Activated naive CD8-positive, alpha-beta T cell (primary cell): ENCODE data around the gene PRR3.
A peak's percentile ranks its signal among the peaks of the same experiment; 100 is the strongest.

Source experiments
- H3K27ac Mint-ChIP-seq: one replicate; pipeline ENCODE4 v1.8.0; 2021; ENCODE audit warnings: mixed read lengths
- H3K27me3 Mint-ChIP-seq: one replicate; pipeline ENCODE4 v1.8.0; 2021; ENCODE audit warnings: mixed read lengths
- H3K36me3 Mint-ChIP-seq: one replicate; pipeline ENCODE4 v1.8.0; 2021; ENCODE audit warnings: mixed read lengths
- H3K4me1 Mint-ChIP-seq: one replicate; pipeline ENCODE4 v1.8.0; 2021; ENCODE audit warnings: low read depth, mixed read lengths
- H3K4me3 Mint-ChIP-seq: one replicate; pipeline ENCODE4 v1.8.0; 2021; ENCODE audit warnings: mild to moderate bottlenecking, mixed read lengths
- H3K9me3 Mint-ChIP-seq: one replicate; pipeline ENCODE4 v1.8.0; 2021; ENCODE audit warnings: low read depth, mixed read lengths

Gene PRR3

GRCh38 chr6:30554962-30555815 lies 1.9 kb upstream of the PRR3 start:
- Mint-ChIP-seq H3K27me3 (no peaks in the 10 kb centered on the region), H3K4me1 (peaks cover 39% of the 10 kb centered on the region), H3K36me3 (peaks cover 14% of the 10 kb centered on the region), H3K9me3 (no peaks in the 10 kb centered on the region), H3K27ac (peak overlapping the region; percentile 100), H3K4me3 (peak overlapping the region; percentile 98)

- Mint-ChIP-seq H3K27ac (peak overlapping the region; percentile 100), H3K9me3 (no peaks in the 10 kb centered on the region), H3K4me1 (peaks cover 41% of the 10 kb centered on the region), H3K4me3 (peak overlapping the region; percentile 98), H3K36me3 (peaks cover 11% of the 10 kb centered on the region), H3K27me3 (no peaks in the 10 kb centered on the region)
Observed at GRCh38 chr6:30555816-30556065, 1.4 kb upstream of the PRR3 start.

GRCh38 chr6:30556066-30556905 lies 809 bp upstream of the PRR3 start, which contains the start of gene GNL1:
Gene GNL1, minus strand, starts transcription at chr6:30556489. Its CDS starts 286 bp downstream, at chr6:30556203.
- Mint-ChIP-seq H3K27ac (peak within 1 kb of the TSS; percentile 100), H3K9me3 (no peaks in the 10 kb centered on the region), H3K4me1 (peaks cover 42% of the 10 kb centered on the region), H3K36me3 (peaks cover 10% of the 10 kb centered on the region), H3K4me3 (peak within 1 kb of the TSS; percentile 98), H3K27me3 (no peaks in the 10 kb centered on the region)

GRCh38 chr6:30557683-30557981 lies 537 bp downstream of the PRR3 start:
- no peaks in the 10 kb centered on the region for H3K27me3 Mint-ChIP-seq
- H3K4me3 Mint-ChIP-seq, result peak overlapping the region; percentile 98
- peak overlapping the region; percentile 100 for H3K27ac Mint-ChIP-seq
- H3K36me3 Mint-ChIP-seq, result peaks cover 10% of the 10 kb centered on the region
- peaks cover 42% of the 10 kb centered on the region for H3K4me1 Mint-ChIP-seq
- no peaks in the 10 kb centered on the region for H3K9me3 Mint-ChIP-seq

- peaks cover 2% of the 10 kb centered on the region for H3K36me3 Mint-ChIP-seq
Observed at GRCh38 chr6:30560930-30561329, 3.8 kb downstream of the PRR3 start.

GRCh38 chr6:30562470-30563425 lies 5.7 kb downstream of the PRR3 start:
- Mint-ChIP-seq H3K27ac (peak overlapping the region; percentile 37), H3K27me3 (no peaks in the 10 kb centered on the region), H3K36me3 (no peaks in the 10 kb centered on the region), H3K9me3 (no peaks in the 10 kb centered on the region), H3K4me3 (no peak overlapping the region), H3K4me1 (peaks cover 36% of the 10 kb centered on the region)

More at GRCh38 chr6:30560930-30561329, 3.8 kb downstream of the PRR3 start:
- H3K9me3 Mint-ChIP-seq, result no peaks in the 10 kb centered on the region
- H3K4me1 Mint-ChIP-seq, result peaks cover 39% of the 10 kb centered on the region
- H3K4me3 Mint-ChIP-seq, result no peak overlapping the region
- no peaks in the 10 kb centered on the region for H3K27me3 Mint-ChIP-seq
- no peak overlapping the region for H3K27ac Mint-ChIP-seq

- H3K27me3 Mint-ChIP-seq, result no peaks in the 10 kb centered on the region
- peaks cover 34% of the 10 kb centered on the region for H3K4me1 Mint-ChIP-seq
- H3K36me3 Mint-ChIP-seq, result no peaks in the 10 kb centered on the region
- H3K4me3 Mint-ChIP-seq, result no peak overlapping the region
- H3K27ac Mint-ChIP-seq, result peak overlapping the region; percentile 29
- no peaks in the 10 kb centered on the region for H3K9me3 Mint-ChIP-seq
Observed at GRCh38 chr6:30564114-30564513, 7.0 kb downstream of the PRR3 start.

GRCh38 chr6:30565772-30566171 lies 8.7 kb downstream of the PRR3 start:
- no peaks in the 10 kb centered on the region for H3K36me3 Mint-ChIP-seq
- peaks cover 39% of the 10 kb centered on the region for H3K4me1 Mint-ChIP-seq
- H3K9me3 Mint-ChIP-seq, result no peaks in the 10 kb centered on the region
- H3K27me3 Mint-ChIP-seq, result no peaks in the 10 kb centered on the region
- peak overlapping the region; percentile 51 for H3K27ac Mint-ChIP-seq
- H3K4me3 Mint-ChIP-seq, result no peak overlapping the region

- Mint-ChIP-seq H3K27me3 (no peaks in the 10 kb centered on the region), H3K36me3 (peaks cover 8% of the 10 kb centered on the region), H3K4me1 (peaks cover 58% of the 10 kb centered on the region), H3K4me3 (no peak overlapping the region), H3K9me3 (no peaks in the 10 kb centered on the region), H3K27ac (peak overlapping the region; percentile 41)
Observed at GRCh38 chr6:30568245-30568644, 11.2 kb downstream of the PRR3 start.

- Mint-ChIP-seq H3K27me3 (no peaks in the 10 kb centered on the region), H3K27ac (peak overlapping the region; percentile 99), H3K36me3 (peaks cover 12% of the 10 kb centered on the region), H3K4me1 (peaks cover 71% of the 10 kb centered on the region), H3K4me3 (peak overlapping the region; percentile 92), H3K9me3 (no peaks in the 10 kb centered on the region)
Observed at GRCh38 chr6:30570263-30570662, 13.2 kb downstream of the PRR3 start.

GRCh38 chr6:30570740-30571074 lies 13.6 kb downstream of the PRR3 start:
- H3K9me3 Mint-ChIP-seq, result no peaks in the 10 kb centered on the region
- peaks cover 12% of the 10 kb centered on the region for H3K36me3 Mint-ChIP-seq
- peaks cover 72% of the 10 kb centered on the region for H3K4me1 Mint-ChIP-seq
- H3K27ac Mint-ChIP-seq, result peak overlapping the region; percentile 99
- no peaks in the 10 kb centered on the region for H3K27me3 Mint-ChIP-seq
- H3K4me3 Mint-ChIP-seq, result peak overlapping the region; percentile 92

- Mint-ChIP-seq H3K27me3 (no peaks in the 10 kb centered on the region), H3K36me3 (peaks cover 12% of the 10 kb centered on the region), H3K27ac (peak within 1 kb of the TSS; percentile 99), H3K4me1 (peaks cover 71% of the 10 kb centered on the region), H3K4me3 (peak within 1 kb of the TSS; percentile 92), H3K9me3 (no peaks in the 10 kb centered on the region)
Observed at GRCh38 chr6:30571075-30571761, 14.1 kb downstream of the PRR3 start, which contains the start of gene ABCF1. Gene ABCF1, plus strand, starts transcription at chr6:30571442. Its CDS starts 46 bp downstream, at chr6:30571488.

- Mint-ChIP-seq H3K27me3 (no peaks in the 10 kb centered on the region), H3K9me3 (no peaks in the 10 kb centered on the region), H3K4me1 (peaks cover 75% of the 10 kb centered on the region), H3K27ac (peak overlapping the region; percentile 99), H3K36me3 (peaks cover 12% of the 10 kb centered on the region), H3K4me3 (peak overlapping the region; percentile 92)
Observed at GRCh38 chr6:30571762-30572082, 14.6 kb downstream of the PRR3 start.

- Mint-ChIP-seq H3K9me3 (no peaks in the 10 kb centered on the region), H3K27me3 (no peaks in the 10 kb centered on the region), H3K4me3 (peak overlapping the region; percentile 92), H3K36me3 (peaks cover 12% of the 10 kb centered on the region), H3K4me1 (peaks cover 77% of the 10 kb centered on the region), H3K27ac (peak overlapping the region; percentile 99)
Observed at GRCh38 chr6:30572148-30572547, 15.1 kb downstream of the PRR3 start.
